ENCODE results near the gene PRR16. TPM values are rescaled to one million over a fixed set of nuclear protein-coding genes. Genes with fewer than 3 reads are reported as not detected.

The PRR16 gene
- total RNA-seq, 1 donor from 2014 or later, result 19.6 TPM

- Histone ChIP-seq H3K27ac (no peak overlapping the region), H3K4me1 (no peaks in the 10 kb centered on the region), H3K4me3 (no peak overlapping the region), H3K27me3 (no peaks in the 10 kb centered on the region), H3K36me3 (no peaks in the 10 kb centered on the region), H3K9me3 (no peaks in the 10 kb centered on the region)
- no peak for DNase-seq (ENCODE audit: extremely low spot score in 2 of 2)
- TF ChIP-seq CTCF (IDR thresholded peaks at IDR 0.05) (no peak), POLR2A (IDR thresholded peaks at IDR 0.05) (no peak), POLR2AphosphoS5 (IDR thresholded peaks at IDR 0.05; ENCODE audit: insufficient read depth in 1 of 2, low read depth in 1 of 2) (no peak)
- intact Hi-C loops (cut with DNase I), result no loop called here
Measured at GRCh38 chr5:120605325-120606079, 141.4 kb downstream of the PRR16 start.

- Histone ChIP-seq H3K4me1 (no peaks in the 10 kb centered on the region), H3K27ac (no peak overlapping the region), H3K36me3 (no peaks in the 10 kb centered on the region), H3K9me3 (no peaks in the 10 kb centered on the region), H3K4me3 (no peak overlapping the region), H3K27me3 (no peaks in the 10 kb centered on the region)
- intact Hi-C loops (cut with DNase I), result no loop called here
- no peak for TF ChIP-seq POLR2AphosphoS5 (IDR thresholded peaks at IDR 0.05; ENCODE audit: insufficient read depth in 1 of 2, low read depth in 1 of 2)
- TF ChIP-seq CTCF (IDR thresholded peaks at IDR 0.05), result no peak
- TF ChIP-seq POLR2A (IDR thresholded peaks at IDR 0.05), result no peak
- no peak for DNase-seq (ENCODE audit: extremely low spot score in 2 of 2)
Measured at GRCh38 chr5:120609570-120609969, 145.5 kb downstream of the PRR16 start.

GRCh38 chr5:120610145-120610544 lies 146.0 kb downstream of the PRR16 start:
- no peak overlapping the region for H3K4me3 ChIP-seq
- intact Hi-C loops (cut with DNase I), result no loop called here
- no peaks in the 10 kb centered on the region for H3K36me3 ChIP-seq
- H3K4me1 ChIP-seq, result no peaks in the 10 kb centered on the region
- no peaks in the 10 kb centered on the region for H3K27me3 ChIP-seq
- DNase-seq (ENCODE audit: extremely low spot score in 2 of 2), result no peak
- no peak overlapping the region for H3K27ac ChIP-seq
- TF ChIP-seq CTCF (IDR thresholded peaks at IDR 0.05), result no peak
- TF ChIP-seq POLR2A (IDR thresholded peaks at IDR 0.05), result no peak
- TF ChIP-seq POLR2AphosphoS5 (IDR thresholded peaks at IDR 0.05; ENCODE audit: insufficient read depth in 1 of 2, low read depth in 1 of 2), result no peak
- H3K9me3 ChIP-seq, result no peaks in the 10 kb centered on the region

- H3K27me3 ChIP-seq, result no peaks in the 10 kb centered on the region
- H3K36me3 ChIP-seq, result no peaks in the 10 kb centered on the region
- DNase-seq (ENCODE audit: extremely low spot score in 2 of 2), result no peak
- H3K4me1 ChIP-seq, result no peaks in the 10 kb centered on the region
- no peaks in the 10 kb centered on the region for H3K9me3 ChIP-seq
- H3K27ac ChIP-seq, result no peak overlapping the region
- TF ChIP-seq POLR2AphosphoS5 (IDR thresholded peaks at IDR 0.05; ENCODE audit: insufficient read depth in 1 of 2, low read depth in 1 of 2) (no peak), POLR2A (IDR thresholded peaks at IDR 0.05) (no peak), CTCF (IDR thresholded peaks at IDR 0.05) (no peak)
- H3K4me3 ChIP-seq, result no peak overlapping the region
- intact Hi-C loops (cut with DNase I), result no loop called here
Measured at GRCh38 chr5:120613729-120614128, 149.6 kb downstream of the PRR16 start.

- no peak for TF ChIP-seq POLR2AphosphoS5 (IDR thresholded peaks at IDR 0.05; ENCODE audit: insufficient read depth in 1 of 2, low read depth in 1 of 2)
- TF ChIP-seq CTCF (IDR thresholded peaks at IDR 0.05), result no peak
- TF ChIP-seq POLR2A (IDR thresholded peaks at IDR 0.05), result no peak
- no peaks in the 10 kb centered on the region for H3K36me3 ChIP-seq
- no peak for DNase-seq (ENCODE audit: extremely low spot score in 2 of 2)
- H3K27me3 ChIP-seq, result no peaks in the 10 kb centered on the region
- no peak overlapping the region for H3K27ac ChIP-seq
- no peaks in the 10 kb centered on the region for H3K9me3 ChIP-seq
- no peaks in the 10 kb centered on the region for H3K4me1 ChIP-seq
- intact Hi-C loops (cut with DNase I), result no loop called here
- no peak overlapping the region for H3K4me3 ChIP-seq
Measured at GRCh38 chr5:120614531-120615180, 150.6 kb downstream of the PRR16 start.
